GM10266 (cell line): ENCODE results near the gene ATRNL1.

Source experiments
- DNase-seq: peaks from one replicate; pipeline ENCODE4 v3.0.0; 2012; ENCODE audit errors: extremely low spot score
- CTCF ChIP-seq: IDR thresholded peaks from 2 replicates; pipeline ENCODE4 v1.5.1; 2012; ENCODE audit warnings: mild to moderate bottlenecking, low read depth; ENCODE audit not compliant: control insufficient read depth, insufficient read depth; ENCODE audit errors: missing control alignments

Gene ATRNL1

GRCh38 chr10:115976342-115976741, 883.2 kb downstream of the ATRNL1 start:
- TF ChIP-seq CTCF = no peak
- DNase-seq = no peak

GRCh38 chr10:115977855-115978254, 884.7 kb downstream of the ATRNL1 start:
- no peak for DNase-seq
- TF ChIP-seq CTCF = no peak

- TF ChIP-seq CTCF = no peak
- no peak for DNase-seq
These were observed 886.4 kb downstream of the ATRNL1 start for GRCh38 chr10:115979576-115979975.

- TF ChIP-seq CTCF = no peak
- DNase-seq = no peak
These were observed 887.3 kb downstream of the ATRNL1 start for GRCh38 chr10:115980470-115980869.

GRCh38 chr10:115981081-115981480, 887.9 kb downstream of the ATRNL1 start:
- no peak for DNase-seq
- no peak for TF ChIP-seq CTCF

- no peak for TF ChIP-seq CTCF
- no peak for DNase-seq
These were observed 888.9 kb downstream of the ATRNL1 start for GRCh38 chr10:115982076-115982475.

GRCh38 chr10:115982526-115982925, 889.4 kb downstream of the ATRNL1 start:
- no peak for DNase-seq
- no peak for TF ChIP-seq CTCF
